Hepatic stellate cell (primary cell): ENCODE data around the gene LETM1.

Source experiments
- DNase-seq: peaks from one replicate; pipeline ENCODE4 v3.0.0; 2011; ENCODE audit warnings: low spot score

The LETM1 gene

GRCh38 chr4:1872870-1873269 lies 16.9 kb upstream of the LETM1 start:
- peak; percentile 63 for DNase-seq

GRCh38 chr4:1871471-1872021 lies 15.6 kb upstream of the LETM1 start:
- peak; percentile 50 for DNase-seq

- peak; percentile 98 for DNase-seq
Observed at GRCh38 chr4:1870578-1871443, 14.9 kb upstream of the LETM1 start, which contains the start of gene NSD2. NSD2 (plus strand) TSS chr4:1871393; CDS start chr4:1900655, 29,262 bp downstream.

GRCh38 chr4:1870328-1870577 lies 14.3 kb upstream of the LETM1 start:
- DNase-seq, result peak; percentile 84

- DNase-seq, result no peak
Observed at GRCh38 chr4:1869530-1870327, 13.8 kb upstream of the LETM1 start.

GRCh38 chr4:1868912-1869311 lies 13.0 kb upstream of the LETM1 start:
- DNase-seq, result no peak

GRCh38 chr4:1868293-1868692 lies 12.3 kb upstream of the LETM1 start:
- DNase-seq, result no peak

- no peak for DNase-seq
Observed at GRCh38 chr4:1866189-1866661, 10.3 kb upstream of the LETM1 start.

- DNase-seq, result no peak
Observed at GRCh38 chr4:1864076-1865008, 8.4 kb upstream of the LETM1 start.

- no peak for DNase-seq
Observed at GRCh38 chr4:1863297-1864033, 7.5 kb upstream of the LETM1 start.

- DNase-seq, result no peak
Observed at GRCh38 chr4:1862961-1863296, 7.0 kb upstream of the LETM1 start.

- no peak for DNase-seq
Observed at GRCh38 chr4:1862055-1862911, 6.3 kb upstream of the LETM1 start.

GRCh38 chr4:1859389-1859753 lies 3.4 kb upstream of the LETM1 start:
- no peak for DNase-seq

- DNase-seq, result no peak
Observed at GRCh38 chr4:1857931-1858330, 2.0 kb upstream of the LETM1 start.

- peak; percentile 62 for DNase-seq
Observed at GRCh38 chr4:1856943-1857699, 1.2 kb upstream of the LETM1 start.

GRCh38 chr4:1855333-1856070 lies 454 bp downstream of the LETM1 start:
- DNase-seq, result peak; percentile 34

- no peak for DNase-seq
Observed at GRCh38 chr4:1854752-1855151, 1.2 kb downstream of the LETM1 start.

- no peak for DNase-seq
Observed at GRCh38 chr4:1852904-1853623, 2.9 kb downstream of the LETM1 start.
